GM21526 (cell line): ENCODE results near the gene MRPL41.
"Not testable (repeated sequence)": the region's sequence is repeated elsewhere in the genome, so short reads cannot be mapped to it uniquely, and the experiment has no call there.

Experiments used
- ATAC-seq: cut with Tn5 transposase; IDR thresholded peaks from one replicate; pipeline ENCODE4 v1.9.1; 2021; ENCODE audit warnings: moderate library complexity; ENCODE audit not compliant: unreplicated experiment, low FRiP score

The MRPL41 gene

DNA sequence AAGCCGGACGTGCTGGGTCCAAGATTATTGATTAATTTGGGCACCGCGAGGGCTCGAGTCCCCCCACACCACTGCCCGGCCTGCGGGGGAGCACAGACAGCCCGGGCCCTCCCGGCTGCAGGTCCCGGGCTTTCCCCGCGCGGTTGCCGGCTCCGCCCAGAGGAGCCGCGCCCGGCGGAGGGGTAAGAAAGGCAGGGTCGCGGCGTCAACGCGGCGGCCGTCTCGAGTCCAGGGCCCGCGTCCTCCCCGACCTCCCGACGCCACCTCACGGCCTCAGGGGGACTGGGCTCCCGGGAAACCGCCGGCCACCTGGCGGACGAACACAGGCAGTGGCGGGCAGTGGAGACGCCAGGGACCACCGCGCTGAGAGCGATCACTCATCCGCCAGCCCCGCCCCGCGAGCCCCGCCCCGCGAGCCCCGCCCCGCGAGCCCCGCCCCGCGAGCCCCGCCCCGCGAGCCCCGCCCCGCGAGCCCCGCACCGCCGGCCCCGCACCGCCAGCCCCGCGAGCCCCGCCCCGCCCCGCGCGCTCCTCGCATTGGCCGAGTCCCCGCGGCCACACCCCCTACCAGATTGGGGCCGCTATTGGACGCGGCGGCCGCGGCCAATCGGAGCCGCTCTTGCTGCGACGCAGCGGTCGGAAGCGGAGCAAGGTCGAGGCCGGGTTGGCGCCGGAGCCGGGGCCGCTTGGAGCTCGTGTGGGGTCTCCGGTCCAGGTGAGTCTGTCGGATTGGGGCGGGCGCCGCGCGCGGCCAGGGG, at the start of gene MRPL41:
TSS of gene MRPL41 (plus strand) at position 616 of the 758 bp plus-strand sequence. CDS start 203 bp downstream, outside the sequence.
- ATAC-seq, result peak; percentile 68

GRCh38 chr9:137502008-137502911, 49.4 kb upstream of the MRPL41 start:
- no peak for ATAC-seq

- ATAC-seq, result no peak
Observed at GRCh38 chr9:137504432-137504777, 47.3 kb upstream of the MRPL41 start.

DNA sequence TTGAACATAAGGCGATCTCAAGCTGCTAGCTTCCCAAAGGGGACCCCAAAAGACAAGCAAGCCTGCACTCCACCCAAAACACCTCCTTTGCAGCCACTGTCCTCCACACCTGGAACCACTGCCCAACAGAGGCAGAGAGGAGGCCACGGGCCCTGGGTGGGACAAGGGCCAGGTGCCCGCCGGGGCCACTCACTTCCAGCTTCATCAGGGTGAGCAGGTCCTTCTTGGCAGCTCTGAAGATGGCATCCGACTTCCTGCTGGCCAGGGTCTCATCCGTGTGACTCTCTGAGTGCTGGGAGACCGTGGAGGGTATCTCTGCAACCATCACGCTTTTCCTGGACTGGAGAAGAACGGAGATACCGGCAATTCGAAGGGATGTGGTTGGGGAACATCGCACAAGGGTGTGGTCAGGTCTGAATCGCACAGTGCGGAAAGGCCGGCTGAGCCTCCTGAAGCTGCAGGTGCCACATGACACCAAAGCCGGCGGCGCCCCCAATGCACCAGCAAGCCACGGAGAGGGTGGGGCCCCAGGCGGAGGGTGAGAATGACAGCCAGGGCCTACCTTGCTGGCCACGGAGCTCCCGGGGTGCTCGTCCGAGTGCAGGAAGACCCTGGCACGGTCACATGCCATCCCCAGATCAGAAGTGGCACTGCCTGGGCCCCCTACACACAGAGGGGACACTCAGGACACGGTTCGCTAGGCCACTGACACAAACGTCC, 46.1 kb upstream of the MRPL41 start:
- ATAC-seq, result no peak

DNA sequence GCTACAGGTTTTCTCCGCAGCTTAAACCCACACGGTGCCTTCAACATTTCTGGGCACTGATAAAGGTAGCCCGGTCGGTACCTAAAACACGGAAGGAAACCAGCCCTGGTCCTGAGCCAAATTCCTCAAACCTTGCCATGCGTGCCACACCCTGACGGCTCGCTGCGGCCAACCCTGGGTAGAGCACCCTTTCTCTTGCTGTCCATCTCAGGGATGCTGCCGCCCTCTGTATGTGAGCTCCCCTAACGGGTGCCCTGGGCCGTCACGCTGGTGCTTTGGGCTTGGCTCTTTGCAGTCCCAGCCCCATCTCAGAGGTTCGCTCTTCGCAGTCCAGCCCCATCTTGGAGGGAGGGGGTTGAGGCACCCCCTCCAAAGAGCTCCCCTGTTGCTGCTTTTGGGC, 45.4 kb upstream of the MRPL41 start:
- ATAC-seq, result no peak

DNA sequence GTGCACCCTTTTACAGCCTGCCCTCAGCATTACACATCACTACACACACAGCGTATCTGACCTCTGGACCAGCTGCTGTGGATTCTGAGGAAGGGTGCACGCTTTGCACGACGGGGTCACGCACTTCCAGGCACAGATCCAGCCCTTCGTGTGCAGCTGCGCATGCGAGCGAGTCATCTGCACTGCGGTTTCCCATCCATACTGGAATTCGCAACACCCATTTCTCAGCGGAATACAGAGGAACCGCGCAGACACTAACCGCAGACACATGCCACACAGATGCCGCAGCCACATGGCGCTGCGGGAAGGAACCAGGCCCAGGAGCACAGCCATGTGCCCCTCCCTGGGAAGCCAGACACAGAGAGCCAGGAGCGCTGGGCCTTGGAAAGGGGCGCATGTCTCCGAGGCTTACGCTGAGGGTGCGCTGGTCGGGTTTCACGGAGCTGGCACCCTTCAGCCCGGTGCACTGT, 44.9 kb upstream of the MRPL41 start:
- ATAC-seq, result no peak

DNA sequence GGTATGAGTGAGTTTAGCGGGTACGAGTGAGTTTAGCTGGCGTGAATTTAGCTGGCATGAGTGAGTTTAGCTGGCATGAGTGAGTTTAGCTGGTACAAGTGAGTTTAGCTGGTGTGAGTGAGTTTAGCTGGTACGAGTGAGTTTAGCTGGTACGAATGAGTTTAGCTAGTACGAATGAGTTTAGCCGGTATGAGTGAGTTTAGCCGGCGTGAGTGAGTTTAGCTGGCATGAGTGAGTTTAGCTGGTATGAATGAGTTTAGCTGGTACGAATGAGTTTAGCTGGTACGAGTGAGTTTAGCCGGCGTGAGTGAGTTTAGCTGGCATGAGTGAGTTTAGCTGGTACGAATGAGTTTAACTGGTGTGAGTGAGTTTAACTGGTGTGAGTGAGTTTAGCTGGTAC, 42.5 kb upstream of the MRPL41 start:
- no peak for ATAC-seq

- not testable (repeated sequence) for ATAC-seq
Observed at GRCh38 chr9:137511126-137511525, 40.6 kb upstream of the MRPL41 start.

- no peak for ATAC-seq
Observed at GRCh38 chr9:137511758-137512463, 39.8 kb upstream of the MRPL41 start.

GRCh38 chr9:137513136-137513535, 38.5 kb upstream of the MRPL41 start:
- ATAC-seq, result not testable (repeated sequence)

GRCh38 chr9:137513801-137514570, 37.7 kb upstream of the MRPL41 start:
- not testable (repeated sequence) for ATAC-seq

DNA sequence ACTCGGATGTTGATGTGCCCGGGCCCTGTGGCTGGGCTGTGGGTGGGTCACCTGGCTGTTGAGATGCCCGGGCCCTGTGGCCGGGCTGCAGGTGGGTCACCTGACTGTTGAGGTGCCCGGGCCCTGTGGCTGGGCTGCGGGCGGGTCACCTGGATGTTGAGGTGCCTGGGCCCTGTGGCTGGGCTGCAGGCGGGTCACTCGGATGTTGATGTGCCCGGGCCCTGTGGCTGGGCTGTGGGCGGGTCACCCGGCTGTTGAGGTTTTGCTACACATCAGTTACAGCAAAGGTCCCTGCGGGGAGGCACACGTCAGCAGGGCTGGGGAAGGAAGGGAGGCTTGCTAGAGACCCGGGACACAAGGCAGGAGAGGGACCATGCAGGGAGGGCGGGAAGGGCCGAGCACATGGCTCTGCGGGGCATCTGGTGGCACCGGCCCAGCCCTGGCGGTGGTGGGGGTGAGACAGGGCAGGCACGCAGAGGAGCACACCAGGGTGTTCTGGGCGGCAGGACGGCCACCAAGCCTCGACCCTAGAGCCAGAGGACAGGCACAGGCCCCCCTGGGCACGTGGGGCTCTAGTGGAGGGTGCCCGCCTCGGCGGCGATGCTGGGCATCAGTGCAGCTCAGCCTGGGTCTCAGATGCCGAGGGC, 36.9 kb upstream of the MRPL41 start:
- no peak for ATAC-seq

DNA sequence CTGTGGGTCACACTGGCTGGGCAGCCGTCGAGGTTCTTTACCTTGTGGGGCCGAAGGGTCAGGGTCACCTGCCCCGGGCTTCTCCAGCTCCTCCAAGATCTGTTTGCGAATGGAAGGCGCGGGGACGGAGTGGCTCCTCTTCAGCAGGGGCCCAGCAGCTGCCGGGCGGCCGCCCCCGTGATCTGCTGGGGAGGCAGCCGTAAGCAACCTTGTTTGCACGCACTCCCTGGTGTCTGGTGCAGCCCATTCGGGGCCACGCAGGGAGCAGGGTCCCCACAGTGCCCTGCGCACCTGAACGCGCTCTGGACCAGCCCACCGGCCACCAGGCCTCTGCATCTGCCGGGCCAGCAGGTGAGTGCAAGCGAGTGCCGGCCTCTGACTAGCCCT, 36.3 kb upstream of the MRPL41 start:
- no peak for ATAC-seq

DNA sequence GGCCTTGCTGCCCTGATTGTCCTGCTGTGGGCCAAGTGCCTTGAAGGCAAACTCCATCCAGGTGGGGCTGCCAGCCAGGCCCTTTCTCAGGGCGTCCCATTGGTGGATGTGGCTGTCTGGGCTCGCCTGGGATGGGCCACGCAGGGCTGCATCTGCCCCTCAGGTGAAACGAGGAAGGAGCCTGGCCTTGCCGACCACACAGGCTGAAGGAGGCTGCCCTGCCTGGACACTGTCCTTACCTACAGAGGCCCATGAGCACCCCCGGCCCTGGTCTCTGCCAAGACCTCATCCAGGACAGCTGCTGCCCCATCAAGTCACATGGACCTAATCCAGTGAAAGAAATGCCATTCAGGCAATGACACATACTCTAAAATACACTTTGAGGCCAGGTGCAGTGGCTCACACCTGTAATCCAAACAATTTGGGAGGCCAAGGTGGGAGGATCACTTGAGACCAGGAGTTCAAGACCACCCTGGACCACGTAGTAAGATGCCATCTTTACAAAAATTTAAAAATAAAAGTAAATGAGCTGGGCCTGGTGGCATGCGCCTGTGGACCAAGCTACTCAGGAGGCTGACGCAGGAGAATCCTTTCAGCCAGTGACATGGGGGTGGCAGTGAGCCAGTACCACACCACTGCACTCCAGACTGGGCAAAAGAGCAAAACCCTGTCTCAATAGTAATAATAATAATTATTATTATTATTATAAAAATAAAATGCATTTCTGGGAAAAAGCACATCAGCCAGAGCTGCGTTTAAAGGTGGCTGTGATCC, 35.3 kb upstream of the MRPL41 start:
- ATAC-seq, result no peak

GRCh38 chr9:137518661-137519459, 32.8 kb upstream of the MRPL41 start:
- ATAC-seq, result not testable (repeated sequence)

DNA sequence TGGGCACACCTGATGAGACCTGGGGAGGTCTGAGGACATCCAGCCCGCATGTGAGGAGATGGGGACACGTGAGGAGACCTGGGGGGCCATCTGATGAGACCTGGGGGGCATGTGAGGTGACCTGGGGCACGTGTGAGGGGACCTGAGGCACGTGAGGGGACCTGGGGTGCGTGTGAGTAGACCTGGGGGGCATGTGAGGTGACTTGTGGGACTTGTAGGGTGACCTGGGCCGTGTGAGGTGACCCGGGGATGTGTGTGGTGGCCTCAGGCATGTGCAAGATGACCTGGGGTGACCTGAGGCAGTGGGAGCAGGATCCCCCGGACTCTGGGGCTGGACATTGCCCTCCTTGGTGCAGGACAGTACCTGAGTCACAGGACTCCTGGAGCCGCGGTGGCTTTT, 32.1 kb upstream of the MRPL41 start:
- no peak for ATAC-seq

DNA sequence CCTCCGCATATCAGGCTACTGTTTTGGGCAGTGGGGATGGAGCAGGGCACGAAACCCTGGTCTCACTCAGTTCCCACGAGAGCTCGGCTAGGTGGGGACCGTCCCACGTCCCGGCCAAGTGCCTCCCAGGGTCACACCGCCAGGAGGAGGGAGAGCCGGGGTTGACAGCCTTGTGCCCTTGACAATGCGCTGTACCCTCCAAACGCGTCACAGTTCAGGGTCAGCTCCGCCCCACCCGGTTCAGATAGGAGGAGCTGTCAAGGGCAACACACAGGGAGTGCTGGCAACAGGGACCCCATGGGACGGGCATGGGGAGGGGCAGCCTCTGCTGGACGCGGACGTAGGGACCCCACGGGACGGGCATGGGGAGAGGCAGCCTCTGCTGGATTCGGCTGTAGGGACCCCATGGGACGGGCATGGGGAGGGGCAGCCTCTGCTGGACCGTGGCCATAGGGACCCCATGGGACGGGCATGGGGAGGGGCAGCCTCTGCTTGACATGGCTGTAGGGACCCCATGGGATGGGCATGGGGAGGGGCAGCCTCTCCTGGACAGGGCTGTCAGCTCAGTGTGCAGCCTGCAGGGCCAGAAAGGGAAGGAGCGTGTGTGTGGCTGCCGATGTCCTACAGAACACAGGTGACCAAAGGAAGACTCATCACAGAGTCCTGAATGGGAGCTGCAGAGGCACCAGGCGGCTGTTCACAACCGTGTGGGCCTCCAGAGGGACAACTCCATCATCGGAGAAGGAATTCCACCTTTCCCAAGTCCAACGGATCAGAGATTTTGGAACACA, 30.9 kb upstream of the MRPL41 start:
- no peak for ATAC-seq
